Lower leg skin (tissue), 4 donors: ENCODE data around the gene ZXDA. TPM values are rescaled to one million over a fixed set of nuclear protein-coding genes. Genes with fewer than 3 reads are reported as not detected.
"Not testable (repeated sequence)": the region's sequence is repeated elsewhere in the genome, so short reads cannot be mapped to it uniquely, and the experiment has no call there.

Source experiments
- DNase-seq, 2 donors: peaks; one replicate each; pipeline ENCODE4 v3.0.0-alpha.2; 2019; ENCODE audit warnings: low spot score in 2 of 2
- H3K4me3 ChIP-seq: fragments of 200-600 bp; sonication (generic); 2 replicates; pipeline ENCODE4 v1.5.1; 2017; ENCODE audit warnings: mild to moderate bottlenecking, low read depth; ENCODE audit not compliant: poor library complexity, severe bottlenecking
- POLR2A ChIP-seq, 2 donors: fragments of 450-650 bp; IDR thresholded peaks; one replicate each; pipeline ENCODE4 v1.6.1; 2016 to 2017; ENCODE audit warnings: antibody characterized with exemption in 2 of 2, mild to moderate bottlenecking in 1 of 2, moderate library complexity in 1 of 2
- WGBS, 2 donors: methylation state at CpG; one replicate each; pipeline ENCODE4 v1.1.5; 2018; 5-methylcytosine and 5-hydroxymethylcytosine counted together
- intact Hi-C: fragments of 100-400 bp; cut with DNase I; formaldehyde crosslinking; loops from one replicate; pipeline ENCODE4 v1.15.0; 2023; ENCODE audit warnings: low total_unique reads
- total RNA-seq, 4 donors: library from RNA; depleted of rRNA; stranded (reverse); fragments of >200 nt; gene quantifications; one replicate each; pipeline ENCODE4 v1.1.0, GENCODE V29; 2016
- TF ChIP-seq, protein P1 (sequence below), 3 donors: fragments of 450-650 bp; IDR thresholded peaks; one replicate each; pipeline ENCODE4 v1.5.1; 2016; ENCODE audit warnings: antibody characterized with exemption in 3 of 3, mild to moderate bottlenecking in 3 of 3, moderate library complexity in 2 of 3

ZXDA gene, protein sequence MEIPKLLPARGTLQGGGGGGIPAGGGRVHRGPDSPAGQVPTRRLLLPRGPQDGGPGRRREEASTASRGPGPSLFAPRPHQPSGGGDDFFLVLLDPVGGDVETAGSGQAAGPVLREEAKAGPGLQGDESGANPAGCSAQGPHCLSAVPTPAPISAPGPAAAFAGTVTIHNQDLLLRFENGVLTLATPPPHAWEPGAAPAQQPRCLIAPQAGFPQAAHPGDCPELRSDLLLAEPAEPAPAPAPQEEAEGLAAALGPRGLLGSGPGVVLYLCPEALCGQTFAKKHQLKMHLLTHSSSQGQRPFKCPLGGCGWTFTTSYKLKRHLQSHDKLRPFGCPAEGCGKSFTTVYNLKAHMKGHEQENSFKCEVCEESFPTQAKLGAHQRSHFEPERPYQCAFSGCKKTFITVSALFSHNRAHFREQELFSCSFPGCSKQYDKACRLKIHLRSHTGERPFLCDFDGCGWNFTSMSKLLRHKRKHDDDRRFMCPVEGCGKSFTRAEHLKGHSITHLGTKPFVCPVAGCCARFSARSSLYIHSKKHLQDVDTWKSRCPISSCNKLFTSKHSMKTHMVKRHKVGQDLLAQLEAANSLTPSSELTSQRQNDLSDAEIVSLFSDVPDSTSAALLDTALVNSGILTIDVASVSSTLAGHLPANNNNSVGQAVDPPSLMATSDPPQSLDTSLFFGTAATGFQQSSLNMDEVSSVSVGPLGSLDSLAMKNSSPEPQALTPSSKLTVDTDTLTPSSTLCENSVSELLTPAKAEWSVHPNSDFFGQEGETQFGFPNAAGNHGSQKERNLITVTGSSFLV
- total RNA-seq = 10 to 100 TPM in 3 of 4 donors, 1 to 10 TPM in 1; 8.7 to 23.4 (median 11.4) TPM

DNA sequence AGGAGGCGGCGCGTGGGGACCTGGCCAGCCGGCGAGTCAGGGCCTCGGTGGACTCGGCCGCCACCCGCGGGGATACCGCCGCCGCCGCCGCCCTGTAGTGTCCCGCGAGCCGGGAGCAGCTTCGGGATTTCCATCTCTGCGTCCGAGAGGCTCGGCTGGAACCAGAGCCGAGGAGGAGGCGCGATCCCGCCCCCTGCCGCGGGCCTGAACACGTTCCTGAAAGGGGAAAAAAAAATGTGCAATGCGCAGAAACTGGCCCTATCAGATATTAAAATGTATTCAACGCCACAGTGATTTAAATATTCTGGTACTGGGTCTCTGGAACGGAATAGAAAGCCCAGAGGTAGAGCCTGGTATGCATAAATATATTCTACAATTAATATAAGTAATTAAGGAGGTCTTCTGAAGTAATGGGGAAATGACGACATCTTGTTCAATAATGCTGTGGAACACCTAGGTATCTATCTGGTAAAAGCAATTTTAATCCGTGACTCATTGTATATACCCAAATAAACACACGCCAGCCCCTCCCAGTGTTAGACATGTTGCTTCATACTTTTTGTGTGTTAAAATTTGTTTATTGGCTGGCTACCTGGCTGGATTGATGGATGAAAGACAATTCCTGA, at the start of gene ZXDA:
Gene ZXDA (minus strand): TSS at position 172 of the 626 bp plus-strand sequence. CDS start 38 bp downstream, at position 134.
- DNase-seq, intact Hi-C loops: not testable (repeated sequence)
- 1 to 25% methylated on average over 5 to 6 of the region's 35 CpGs for WGBS, 2 donors
- peak within 1 kb of the TSS; percentile 36 for H3K4me3 ChIP-seq

DNA sequence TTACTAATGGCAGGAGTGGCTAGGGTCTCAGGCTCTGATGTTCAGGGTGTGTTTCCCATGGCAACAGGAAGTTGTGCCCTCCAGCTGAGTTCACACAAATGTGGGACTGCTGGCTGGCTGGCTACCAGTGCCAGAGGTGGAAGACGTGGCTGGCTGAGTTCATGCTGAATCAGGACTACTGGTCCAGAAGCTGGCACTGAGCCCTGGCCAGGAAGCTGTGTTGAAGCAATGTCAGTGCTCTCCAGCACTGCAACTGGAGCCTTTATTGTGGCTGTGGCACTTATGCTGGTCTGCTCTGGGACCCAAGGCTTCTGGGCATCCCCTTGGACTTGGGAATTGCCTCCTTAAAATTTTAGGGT, 42.0 kb upstream of the ZXDA start:
- no peak for TF ChIP-seq POLR2A (IDR thresholded peaks at IDR 0.05)
- TF ChIP-seq, protein P1, sequence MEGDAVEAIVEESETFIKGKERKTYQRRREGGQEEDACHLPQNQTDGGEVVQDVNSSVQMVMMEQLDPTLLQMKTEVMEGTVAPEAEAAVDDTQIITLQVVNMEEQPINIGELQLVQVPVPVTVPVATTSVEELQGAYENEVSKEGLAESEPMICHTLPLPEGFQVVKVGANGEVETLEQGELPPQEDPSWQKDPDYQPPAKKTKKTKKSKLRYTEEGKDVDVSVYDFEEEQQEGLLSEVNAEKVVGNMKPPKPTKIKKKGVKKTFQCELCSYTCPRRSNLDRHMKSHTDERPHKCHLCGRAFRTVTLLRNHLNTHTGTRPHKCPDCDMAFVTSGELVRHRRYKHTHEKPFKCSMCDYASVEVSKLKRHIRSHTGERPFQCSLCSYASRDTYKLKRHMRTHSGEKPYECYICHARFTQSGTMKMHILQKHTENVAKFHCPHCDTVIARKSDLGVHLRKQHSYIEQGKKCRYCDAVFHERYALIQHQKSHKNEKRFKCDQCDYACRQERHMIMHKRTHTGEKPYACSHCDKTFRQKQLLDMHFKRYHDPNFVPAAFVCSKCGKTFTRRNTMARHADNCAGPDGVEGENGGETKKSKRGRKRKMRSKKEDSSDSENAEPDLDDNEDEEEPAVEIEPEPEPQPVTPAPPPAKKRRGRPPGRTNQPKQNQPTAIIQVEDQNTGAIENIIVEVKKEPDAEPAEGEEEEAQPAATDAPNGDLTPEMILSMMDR (IDR thresholded peaks at IDR 0.05) = no peak
- DNase-seq = peak in 1 of 2 donors; percentile 13
- H3K4me3 ChIP-seq = no peak overlapping the region
- intact Hi-C loops = no loop called here
- WGBS, 2 donors = 40 to 50% methylated on average over 1 of the region's 1 CpG

DNA sequence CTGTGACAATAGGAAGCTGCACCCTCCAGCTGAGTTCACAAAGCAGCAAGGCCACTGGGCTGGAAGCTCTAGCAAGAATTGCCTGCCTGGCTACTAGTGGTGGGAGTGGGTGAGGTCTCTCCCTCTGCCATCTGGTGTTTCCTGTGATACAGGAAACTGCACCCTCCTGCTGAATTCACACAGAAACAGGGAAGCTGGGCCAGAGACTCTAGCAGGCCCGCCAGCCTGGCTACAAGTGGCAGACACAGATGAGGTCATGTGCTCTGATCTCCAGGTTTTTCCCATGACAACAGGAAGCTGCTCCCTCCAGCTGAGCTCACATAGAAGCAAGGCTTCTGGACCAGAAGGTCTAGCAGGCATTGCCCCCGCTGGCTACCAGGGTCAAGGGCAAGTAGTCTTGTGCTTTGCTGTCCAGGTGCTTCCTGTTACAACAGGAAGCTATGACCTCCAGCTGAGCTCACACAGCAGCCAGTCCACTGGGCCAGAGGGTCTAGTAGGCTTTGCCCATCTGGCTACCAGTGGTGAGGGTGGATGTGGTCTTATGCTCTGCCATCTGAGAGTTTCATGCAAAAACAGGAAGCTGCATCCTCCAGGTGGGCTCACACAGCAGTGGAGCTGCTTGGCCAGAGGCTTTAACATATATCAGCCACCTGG, 41.5 kb upstream of the ZXDA start:
- no peak overlapping the region for H3K4me3 ChIP-seq
- 40 to 80% methylated on average over 1 of the region's 2 CpGs for WGBS, 2 donors
- DNase-seq = peak in 1 of 2 donors; percentile 13
- no peak for TF ChIP-seq POLR2A (IDR thresholded peaks at IDR 0.05)
- TF ChIP-seq, protein P1 (IDR thresholded peaks at IDR 0.05) = no peak
- intact Hi-C loops = no loop called here

DNA sequence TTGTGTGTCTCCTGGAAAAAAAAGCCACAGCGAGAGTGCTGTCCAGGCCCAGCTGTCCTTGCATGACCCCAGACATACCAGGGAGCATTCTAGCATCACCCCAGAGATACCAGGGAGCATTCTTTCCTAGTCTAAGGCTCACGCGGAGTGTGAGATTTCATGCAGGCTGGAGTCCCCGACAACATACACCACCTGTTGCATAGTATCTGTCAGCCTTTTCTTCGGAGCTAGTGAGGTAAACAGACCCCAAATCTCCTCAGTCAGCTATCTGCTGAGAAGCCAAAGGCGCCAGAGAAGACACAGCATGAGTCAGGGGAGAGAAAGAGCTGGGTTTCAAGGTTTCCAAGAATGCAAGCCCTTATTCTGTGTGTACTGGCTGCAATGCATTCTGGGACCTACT, 23.1 kb upstream of the ZXDA start:
- intact Hi-C loops = no loop called here
- no peak for DNase-seq
- TF ChIP-seq, protein P1 (IDR thresholded peaks at IDR 0.05) = no peak
- TF ChIP-seq POLR2A (IDR thresholded peaks at IDR 0.05) = no peak
- no peak overlapping the region for H3K4me3 ChIP-seq
- 64 to 76% methylated on average over 6 of the region's 6 CpGs for WGBS, 2 donors

DNA sequence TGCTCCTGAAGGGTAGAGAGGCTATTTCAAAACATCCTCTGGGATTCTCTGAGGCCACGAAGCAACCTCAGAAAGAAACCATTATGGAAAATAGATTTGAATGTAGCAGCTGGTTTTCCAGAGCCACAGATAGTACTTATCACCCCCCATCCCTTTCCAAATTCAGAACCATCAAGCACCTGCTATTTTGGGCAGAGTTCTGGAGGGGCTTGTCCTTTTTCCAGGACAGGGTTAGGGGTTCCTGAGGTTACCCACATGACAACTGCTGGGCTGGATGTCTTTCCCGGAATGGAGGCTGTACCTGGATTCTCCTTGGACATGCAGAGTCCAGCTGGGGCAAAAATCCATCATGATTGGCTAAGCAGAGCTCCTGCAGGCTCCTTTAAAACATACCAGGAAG, 22.0 kb upstream of the ZXDA start:
- WGBS, 2 donors = 30 to 45% methylated on average over 2 of the region's 2 CpGs
- no peak overlapping the region for H3K4me3 ChIP-seq
- TF ChIP-seq, protein P1 (IDR thresholded peaks at IDR 0.05) = no peak
- no peak for TF ChIP-seq POLR2A (IDR thresholded peaks at IDR 0.05)
- DNase-seq = no peak
- intact Hi-C loops = no loop called here
